GM13976 (cell line): ENCODE data around the gene TRPM8.
A peak's percentile ranks its signal among the peaks of the same experiment; 100 is the strongest.
"Not testable (repeated sequence)": the region's sequence is repeated elsewhere in the genome, so short reads cannot be mapped to it uniquely, and the experiment has no call there.

Experiments
- DNase-seq: peaks from one replicate; pipeline ENCODE4 v3.0.0; 2012; ENCODE audit warnings: low spot score
- CTCF ChIP-seq: IDR thresholded peaks from 2 replicates; pipeline ENCODE4 v1.5.1; 2012; ENCODE audit warnings: borderline replicate concordance, mild to moderate bottlenecking; ENCODE audit not compliant: insufficient read depth; ENCODE audit errors: extremely low read depth, missing control alignments, control extremely low read depth
- in situ Hi-C: fragments of 300-500 bp; cut with MboI; formaldehyde crosslinking; loops from one replicate; pipeline ENCODE4 v1.12.0; 2022; ENCODE audit warnings: low sequenced_read_pairs, mixed read lengths, inconsistent platforms; ENCODE audit not compliant: unreplicated experiment

Gene TRPM8

GRCh38 chr2:233917116-233917515 lies at the start of gene TRPM8:
Gene TRPM8, plus strand, starts transcription at chr2:233917373. Its CDS starts 9,165 bp downstream, at chr2:233926538.
- TF ChIP-seq CTCF = no peak
- in situ Hi-C loops = no loop called here
- DNase-seq = no peak

GRCh38 chr2:233867993-233868532 lies 49.1 kb upstream of the TRPM8 start, which contains the start of gene MSL3B:
Gene MSL3B, minus strand, starts transcription at chr2:233868386.
- peak; percentile 91 for DNase-seq
- in situ Hi-C loops = no loop called here
- TF ChIP-seq CTCF = no peak

GRCh38 chr2:233871432-233871831 lies 45.7 kb upstream of the TRPM8 start:
- in situ Hi-C loops = no loop called here
- TF ChIP-seq CTCF = no peak
- DNase-seq = no peak

- DNase-seq, in situ Hi-C loops: not testable (repeated sequence)
Measured at GRCh38 chr2:233872125-233872524, 45.0 kb upstream of the TRPM8 start.

- no peak for DNase-seq
- TF ChIP-seq CTCF = no peak
- in situ Hi-C loops = no loop called here
Measured at GRCh38 chr2:233882353-233882752, 34.8 kb upstream of the TRPM8 start.

- DNase-seq = no peak
- TF ChIP-seq CTCF = no peak
- in situ Hi-C loops = no loop called here
Measured at GRCh38 chr2:233892793-233893192, 24.4 kb upstream of the TRPM8 start.

- in situ Hi-C loops, DNase-seq: not testable (repeated sequence)
Measured at GRCh38 chr2:233896253-233896652, 20.9 kb upstream of the TRPM8 start.

- no peak for DNase-seq
- TF ChIP-seq CTCF = no peak
- in situ Hi-C loops = no loop called here
Measured at GRCh38 chr2:233901367-233901766, 15.8 kb upstream of the TRPM8 start.
